Measurements from ENCODE around the gene PCID2. TPM values are rescaled to one million over a fixed set of nuclear protein-coding genes. Genes with fewer than 3 reads are reported as not detected.

PCID2 gene
- total and polyA plus RNA-seq, 2 of the 13 experiments (the other 11 are each of a cell fraction or from before 2014, with no cell fraction given), result 65.0 to 111 TPM

- Histone ChIP-seq H4K20me1 (ENCODE audit: insufficient read depth, low read length) (no peaks in the 10 kb centered on the region), H3K9ac (ENCODE audit: insufficient read depth, low read depth, low read length) (no peak overlapping the region), H3K27me3 (ENCODE audit: control insufficient read depth in 1 of 2, insufficient read depth in 2 of 2, low read length in 2 of 2) (no peaks in the 10 kb centered on the region), H3K36me3 (replicated peaks in 1 of 2; ENCODE audit: control insufficient read depth in 1 of 2, insufficient read depth in 2 of 2, low read length in 2 of 2) (peaks cover 24 to 90% of the 10 kb centered on the region in 2 experiments), H3K4me1 (ENCODE audit: insufficient read depth, low read length) (no peaks in the 10 kb centered on the region), H3K4me3 (replicated peaks in 1 of 3; ENCODE audit: insufficient read depth in 1 of 3, low read depth in 2 of 3, low read length in 3 of 3) (no peak overlapping the region), H3K79me2 (ENCODE audit: insufficient read depth, low read length) (no peaks in the 10 kb centered on the region), H3K27ac (ENCODE audit: extremely low read length, insufficient read depth, low read length) (no peak overlapping the region), H2AFZ (ENCODE audit: low read length) (no peak overlapping the region), H3K9me3 (ENCODE audit: low read length) (no peaks in the 10 kb centered on the region), H3K4me2 (ENCODE audit: low read depth, low read length) (no peak overlapping the region)
- DNase-seq (ENCODE audit: low spot score) (no peak), ATAC-seq (peak; percentile 32; the same call in 2 of the 3 replicates), FAIRE-seq (no peak)
- CTCF ChIA-PET (ENCODE audit: low intra/inter-chr PET ratio, low total read pairs), result no interaction called here
- POLR2A ChIA-PET, result no interaction called here
- no peak for TF ChIP-seq TGIF2 (CRISPR knock-in tag; IDR thresholded peaks at IDR 0.05)
- no peak for TF ChIP-seq ZNF329 (CRISPR knock-in tag; IDR thresholded peaks at IDR 0.05; ENCODE audit: low read depth)
- TF ChIP-seq ADNP (CRISPR knock-in tag; IDR thresholded peaks at IDR 0.05), result no peak
- TF ChIP-seq RARA (CRISPR knock-in tag; IDR thresholded peaks at IDR 0.05), result no peak
- in situ Hi-C loops (cut with HindIII; ENCODE audit: extremely low pct_ligation_motif_present, low pct_unique_long_range_greater_than_20kb), result no loop called here
- no TSS peak for BruUV-seq (replicated peaks)
- WGBS (ENCODE audit: low lambda C conversion rate), result 83% methylated on average over 6 of the region's 11 CpGs
- intact Hi-C loops (cut with micrococcal nuclease; ENCODE audit: unreplicated experiment), result no loop called here
These were observed 44.1 kb upstream of the PCID2 start for GRCh38 chr13:113252516-113253095.

- POLR2A ChIA-PET, result no interaction called here
- H4K20me1 ChIP-seq (ENCODE audit: insufficient read depth, low read length), result no peaks in the 10 kb centered on the region
- in situ Hi-C loops (cut with HindIII; ENCODE audit: extremely low pct_ligation_motif_present, low pct_unique_long_range_greater_than_20kb), result no loop called here
- 74% methylated on average over 10 of the region's 10 CpGs for WGBS (ENCODE audit: low lambda C conversion rate)
- H3K4me2 ChIP-seq (ENCODE audit: low read depth, low read length), result no peak overlapping the region
- ATAC-seq (peak; percentile 84), FAIRE-seq (no peak), DNase-seq (ENCODE audit: low spot score) (peak; percentile 13)
- H2AFZ ChIP-seq (ENCODE audit: low read length), result no peak overlapping the region
- H3K27ac ChIP-seq (ENCODE audit: extremely low read length, insufficient read depth, low read length), result no peak overlapping the region
- H3K4me3 ChIP-seq (replicated peaks in 1 of 3; ENCODE audit: insufficient read depth in 1 of 3, low read depth in 2 of 3, low read length in 3 of 3), result no peak overlapping the region
- CTCF ChIA-PET (ENCODE audit: low intra/inter-chr PET ratio, low total read pairs), result interaction anchor here (1.4 kb wide), 1 partner anchor 148 kb away, joined by 4 read pairs; no protein-coding TSS in a partner anchor
- intact Hi-C loops (cut with micrococcal nuclease; ENCODE audit: unreplicated experiment), result no loop called here
- no peaks in the 10 kb centered on the region for H3K27me3 ChIP-seq (ENCODE audit: control insufficient read depth in 1 of 2, insufficient read depth in 2 of 2, low read length in 2 of 2)
- H3K36me3 ChIP-seq (replicated peaks in 1 of 2; ENCODE audit: control insufficient read depth in 1 of 2, insufficient read depth in 2 of 2, low read length in 2 of 2), result peaks cover 23 to 91% of the 10 kb centered on the region in 2 experiments
- no peaks in the 10 kb centered on the region for H3K79me2 ChIP-seq (ENCODE audit: insufficient read depth, low read length)
- H3K9me3 ChIP-seq (ENCODE audit: low read length), result no peaks in the 10 kb centered on the region
- H3K4me1 ChIP-seq (ENCODE audit: insufficient read depth, low read length), result no peaks in the 10 kb centered on the region
- peak; percentile 65 for TF ChIP-seq ZFP36 (IDR thresholded peaks at IDR 0.05; ENCODE audit: borderline replicate concordance, low read depth, low read length, partially characterized antibody)
- peak; percentile 45; the same call in 1 of the 2 replicates for TF ChIP-seq STAG1 (CRISPR knock-in tag; IDR thresholded peaks at IDR 0.05)
- TF ChIP-seq CTCF (CRISPR knock-in tag; IDR thresholded peaks at IDR 0.05), result peak; percentile 52
- no peak for TF ChIP-seq NPAS2 (CRISPR knock-in tag; IDR thresholded peaks at IDR 0.05; ENCODE audit: borderline replicate concordance)
- TF ChIP-seq XRCC5 (optimal IDR thresholded peaks at IDR 0.05; ENCODE audit: low read length), result peak; percentile 52
- BruUV-seq (replicated peaks), result no TSS peak
- no peak overlapping the region for H3K9ac ChIP-seq (ENCODE audit: insufficient read depth, low read depth, low read length)
These were observed 37.7 kb upstream of the PCID2 start for GRCh38 chr13:113245849-113246796.

Data from HepG2 (cell line).